GM18951 (cell line): Measurements from ENCODE around the gene RAD51B.

Source experiments
- POLR2A ChIP-seq: IDR thresholded peaks from 4 replicates; pipeline ENCODE4 v1.6.1; 2011; ENCODE audit warnings: mild to moderate bottlenecking; ENCODE audit not compliant: insufficient read length, insufficient read depth; ENCODE audit errors: extremely low read depth
- in situ Hi-C: fragments of 300-500 bp; cut with MboI; formaldehyde crosslinking; loops from one replicate; pipeline ENCODE4 v1.12.0; 2022; ENCODE audit warnings: low sequenced_read_pairs, mixed read lengths, inconsistent platforms; ENCODE audit not compliant: unreplicated experiment

RAD51B gene

DNA sequence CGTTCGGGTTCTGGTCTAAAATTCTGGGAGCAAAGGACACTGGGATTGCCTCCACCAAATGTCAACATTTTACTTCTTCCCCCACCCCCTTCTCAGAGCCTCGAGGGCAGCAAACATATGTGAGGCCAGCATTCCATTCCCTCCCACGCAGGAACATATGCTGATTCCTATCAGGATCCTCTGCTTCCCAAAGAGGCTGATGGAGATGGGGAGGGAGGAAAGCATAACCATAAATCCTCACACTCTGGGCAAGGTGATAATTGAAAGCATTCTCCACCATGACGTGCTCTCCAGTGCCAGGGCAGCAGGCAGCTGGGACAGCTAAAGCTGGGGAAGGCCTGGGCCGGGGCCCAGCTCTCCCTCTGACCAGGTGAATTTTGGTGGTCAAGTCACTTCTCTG is 578.2 kb downstream of the RAD51B start:
- in situ Hi-C loops, result no loop called here
- TF ChIP-seq POLR2A, result no peak

DNA sequence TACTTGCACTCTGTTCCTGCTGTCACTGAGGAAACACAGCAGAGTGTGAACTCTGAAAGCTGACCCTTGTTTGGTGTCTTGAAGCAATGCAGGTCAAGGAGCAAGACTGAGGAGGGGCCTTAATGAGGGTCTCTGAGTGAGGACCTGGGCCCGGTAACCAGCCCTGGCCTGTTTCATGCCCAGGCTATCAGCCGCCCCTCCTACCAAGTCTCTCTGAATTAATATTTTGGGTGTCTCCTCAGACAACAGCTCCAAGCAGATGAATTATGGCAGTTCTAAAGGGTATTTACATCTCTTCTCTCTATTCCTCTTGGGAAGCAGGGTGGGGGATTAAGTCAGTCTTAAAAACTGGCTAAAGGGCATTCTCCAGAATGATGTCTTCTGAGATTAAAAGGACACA is 578.8 kb downstream of the RAD51B start:
- TF ChIP-seq POLR2A, result no peak
- in situ Hi-C loops, result no loop called here

DNA sequence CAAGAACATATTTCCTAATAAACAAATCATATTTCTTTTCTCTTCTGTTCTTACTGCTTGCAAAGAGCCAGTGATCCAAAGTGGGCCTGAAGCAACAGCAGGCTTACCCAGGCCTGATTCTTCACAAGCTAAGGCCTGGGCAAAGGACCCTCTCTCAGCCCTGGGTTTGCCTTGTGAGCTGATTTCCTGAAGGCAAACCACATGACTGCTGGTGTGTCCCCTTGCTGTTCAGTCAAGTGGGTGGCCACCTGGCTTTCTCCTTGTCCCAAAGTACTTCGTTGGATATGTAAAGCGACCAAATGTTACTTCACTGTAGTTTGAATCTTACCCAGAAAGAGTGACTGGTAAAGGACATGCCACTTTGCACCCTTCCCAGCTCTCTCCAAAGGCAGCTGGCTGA is 580.4 kb downstream of the RAD51B start:
- TF ChIP-seq POLR2A, result no peak
- in situ Hi-C loops, result no loop called here

DNA sequence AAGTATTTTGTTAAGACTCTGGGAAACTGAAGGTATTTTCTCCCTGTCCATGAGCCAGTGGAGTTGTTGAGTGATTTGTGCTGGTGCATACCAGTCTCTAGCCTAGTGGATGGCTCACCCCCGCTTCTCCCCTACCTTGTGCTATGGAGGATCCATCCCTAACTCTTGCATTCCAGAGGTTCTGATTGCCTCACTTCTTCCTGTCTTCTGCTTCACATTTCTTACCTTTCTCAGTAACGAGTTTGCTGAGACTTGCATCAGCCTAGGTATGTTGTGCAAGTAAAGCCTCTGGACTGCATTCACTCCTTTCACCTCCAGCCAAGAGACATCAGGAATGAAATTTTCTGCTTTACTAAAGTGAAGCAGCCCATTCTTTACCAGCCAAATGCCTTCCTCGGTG is 581.7 kb downstream of the RAD51B start:
- in situ Hi-C loops, result no loop called here
- TF ChIP-seq POLR2A, result no peak

DNA sequence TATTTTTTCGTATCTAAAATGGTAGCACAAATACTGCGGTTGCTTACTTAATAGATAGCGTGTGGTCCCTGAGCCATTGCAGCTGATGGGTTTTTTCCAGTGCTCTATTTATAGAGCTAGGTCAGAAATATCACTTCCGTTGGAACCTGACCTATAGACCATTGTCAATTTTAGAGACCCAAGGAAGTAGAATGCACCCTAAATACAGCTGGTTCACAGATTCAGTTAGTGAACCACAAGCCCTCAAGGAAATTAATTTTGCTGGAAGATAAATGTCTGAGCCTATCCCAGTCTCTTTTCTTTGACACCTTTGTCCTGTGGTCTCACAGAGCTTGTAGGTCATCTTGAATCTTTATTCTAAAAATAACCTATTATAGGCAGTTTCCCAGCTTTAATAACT is 582.3 kb downstream of the RAD51B start:
- in situ Hi-C loops, result no loop called here
- TF ChIP-seq POLR2A, result no peak

DNA sequence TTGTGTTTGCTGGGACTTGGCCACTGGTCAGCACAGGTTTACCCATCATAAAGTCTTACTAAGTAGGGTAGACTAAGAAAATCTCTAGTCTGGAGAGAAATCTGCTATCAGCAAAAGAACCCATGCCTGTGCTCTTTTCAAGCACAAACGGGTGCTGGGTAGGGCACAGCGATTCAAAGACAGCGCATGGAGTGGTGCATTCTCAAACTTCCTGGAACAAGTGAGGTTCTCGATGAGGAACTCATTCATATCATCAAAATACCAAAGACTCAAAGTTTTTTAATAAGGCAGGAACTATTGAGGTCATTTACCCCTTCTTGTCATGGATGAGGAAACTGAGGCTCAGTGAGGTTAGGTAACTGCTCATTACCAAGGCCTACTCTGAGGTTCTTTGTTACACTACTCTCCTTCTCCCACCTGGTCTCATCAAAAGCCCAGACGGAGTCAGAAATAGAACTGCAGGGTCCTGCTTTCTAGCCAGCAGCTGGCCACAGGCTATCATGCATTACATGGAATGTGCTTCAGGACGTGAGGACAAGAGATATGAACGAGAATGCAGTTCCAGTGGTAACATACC is 583.0 kb downstream of the RAD51B start:
- in situ Hi-C loops, result no loop called here
- TF ChIP-seq POLR2A, result no peak

DNA sequence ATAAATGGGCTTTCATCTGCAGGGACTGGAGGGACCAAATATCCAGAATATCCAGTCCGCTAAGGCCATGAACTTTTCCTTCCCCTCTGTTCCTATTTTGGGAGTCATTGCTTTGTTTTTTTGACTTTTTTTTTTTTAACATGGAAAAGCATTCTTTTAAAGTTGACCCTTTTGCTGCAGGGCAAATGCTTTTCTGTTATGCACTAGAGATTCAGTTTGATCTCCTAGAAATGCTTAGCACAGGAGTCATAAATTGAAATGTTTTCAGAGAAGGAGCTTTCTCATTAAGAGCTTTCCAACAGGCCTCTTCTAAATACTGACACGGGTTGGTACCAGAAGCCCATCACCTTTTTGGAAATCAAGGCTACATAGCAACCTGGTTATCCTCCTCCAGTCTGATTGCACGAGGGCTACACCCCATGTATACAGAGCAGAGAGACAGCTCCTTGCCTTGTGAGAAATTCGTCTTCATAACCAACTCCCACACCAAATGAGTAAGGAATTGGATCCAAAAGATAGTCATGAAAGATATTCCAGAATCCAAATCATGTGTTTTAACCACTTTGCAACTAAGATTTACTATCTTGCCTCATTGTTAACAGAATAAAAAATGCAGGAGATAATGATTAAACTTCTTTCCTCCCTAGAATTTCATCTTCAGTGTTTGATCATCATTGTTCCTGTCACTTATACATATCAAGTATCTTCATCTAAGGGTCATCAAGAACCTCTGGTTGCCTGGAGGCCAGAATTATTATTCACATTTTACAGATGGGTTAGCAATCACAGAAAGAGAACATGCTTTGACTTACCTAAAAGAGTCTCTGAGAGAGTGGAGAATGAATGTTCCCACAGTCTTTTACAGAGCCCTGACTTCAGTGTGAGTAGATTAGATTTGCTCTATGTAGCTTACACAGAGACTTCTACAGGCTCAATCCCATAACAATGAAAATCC is 583.9 kb downstream of the RAD51B start:
- no peak for TF ChIP-seq POLR2A
- in situ Hi-C loops, result no loop called here

DNA sequence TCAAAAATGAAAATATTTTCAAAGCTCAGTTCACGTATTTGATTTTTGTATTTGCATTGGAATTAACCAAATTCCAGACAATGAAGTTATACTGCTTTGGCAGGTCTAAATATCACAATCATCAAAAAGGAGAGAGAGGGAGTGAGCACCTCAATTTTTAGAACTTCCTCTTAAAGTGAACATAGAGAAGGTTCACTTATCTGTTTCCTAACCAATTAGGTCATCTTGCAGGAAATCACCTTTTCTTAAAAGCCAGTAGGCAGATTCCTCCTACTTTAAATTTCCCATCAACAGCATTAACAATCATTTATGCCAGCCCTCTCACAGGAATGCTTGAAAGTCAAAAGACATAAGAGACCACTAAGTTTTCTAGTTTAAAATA is 584.6 kb downstream of the RAD51B start:
- no peak for TF ChIP-seq POLR2A
- in situ Hi-C loops, result no loop called here

DNA sequence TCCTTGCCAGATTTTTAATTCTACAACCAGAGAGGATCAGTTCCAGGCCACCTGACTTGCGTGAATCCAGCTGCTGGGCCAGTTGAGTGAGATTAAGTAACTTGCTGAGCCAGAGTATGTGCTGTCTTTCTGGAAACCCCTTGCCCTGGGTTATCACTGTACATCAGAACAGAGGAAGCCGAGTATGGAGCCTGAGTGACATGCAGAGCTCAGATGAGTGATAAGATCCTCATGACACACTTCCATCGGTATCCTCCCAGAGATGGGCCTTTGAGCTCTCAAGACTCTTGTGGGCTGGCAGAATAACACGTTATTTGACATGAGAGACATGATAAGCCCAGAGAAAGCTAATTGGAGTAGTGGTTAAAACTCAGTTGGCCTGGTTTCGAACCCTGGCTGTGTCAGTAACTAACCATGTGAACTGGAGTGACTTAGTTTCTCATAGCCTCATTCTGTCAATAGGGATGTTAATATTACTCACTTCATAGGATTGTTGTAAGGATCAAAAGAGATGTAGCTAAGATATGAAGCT is 585.1 kb downstream of the RAD51B start:
- TF ChIP-seq POLR2A, result no peak
- in situ Hi-C loops, result no loop called here

DNA sequence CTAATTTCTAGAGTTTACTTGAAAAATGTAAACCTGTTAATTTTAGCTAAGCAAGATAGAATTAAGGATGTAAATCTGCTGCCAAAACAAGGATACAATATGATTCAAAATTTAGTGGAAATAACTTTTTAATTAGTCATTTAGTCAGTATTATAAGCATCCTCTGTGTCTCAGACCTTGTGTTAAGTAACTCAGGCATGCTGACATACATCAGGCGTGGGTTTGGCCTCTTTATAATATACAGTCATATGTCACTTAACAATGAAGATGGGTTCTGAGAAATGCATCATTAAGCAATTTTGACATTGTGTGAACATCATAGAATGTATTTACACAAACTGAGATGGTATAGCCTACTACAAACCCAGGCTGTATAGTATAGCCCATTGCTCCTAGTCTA is 586.4 kb downstream of the RAD51B start:
- TF ChIP-seq POLR2A, result no peak
- in situ Hi-C loops, result no loop called here

DNA sequence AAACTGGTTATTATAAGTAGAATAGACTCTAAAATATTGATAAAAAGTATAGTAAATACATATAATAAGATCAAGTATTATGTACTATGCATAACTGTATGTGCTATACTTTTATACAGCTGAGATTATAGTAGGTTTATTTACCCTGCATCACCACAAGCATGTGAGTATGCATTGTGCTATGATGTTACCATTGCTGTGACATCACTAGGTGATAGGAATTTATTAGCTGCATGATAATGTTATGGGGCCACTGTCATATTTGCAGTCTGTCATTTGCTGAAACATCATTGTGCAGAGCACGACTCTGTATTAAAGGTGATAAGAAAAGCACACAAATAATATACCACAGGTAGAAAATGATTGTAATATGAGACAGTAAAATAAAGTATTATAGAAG is 587.7 kb downstream of the RAD51B start:
- no peak for TF ChIP-seq POLR2A
- in situ Hi-C loops, result no loop called here

DNA sequence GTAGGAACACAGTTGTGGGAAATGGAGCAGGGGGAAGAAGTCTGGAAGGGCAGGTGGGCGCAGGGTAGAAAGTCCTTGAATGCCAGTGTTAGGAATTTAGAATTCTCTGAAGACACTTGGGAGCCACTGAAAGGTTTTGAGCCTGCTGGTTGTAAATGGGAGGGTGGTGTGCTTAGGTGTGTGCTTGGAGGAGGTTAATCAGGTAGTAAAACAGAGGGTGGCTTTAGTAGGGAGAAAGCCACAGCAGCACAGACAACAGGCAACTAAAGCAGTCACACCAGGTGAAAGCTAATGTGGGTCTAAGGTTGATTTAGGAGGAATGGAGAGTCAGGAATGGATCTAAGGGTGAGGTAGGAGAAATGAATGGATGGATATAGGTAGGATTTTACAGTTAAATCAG is 588.2 kb downstream of the RAD51B start:
- no peak for TF ChIP-seq POLR2A
- in situ Hi-C loops, result no loop called here

DNA sequence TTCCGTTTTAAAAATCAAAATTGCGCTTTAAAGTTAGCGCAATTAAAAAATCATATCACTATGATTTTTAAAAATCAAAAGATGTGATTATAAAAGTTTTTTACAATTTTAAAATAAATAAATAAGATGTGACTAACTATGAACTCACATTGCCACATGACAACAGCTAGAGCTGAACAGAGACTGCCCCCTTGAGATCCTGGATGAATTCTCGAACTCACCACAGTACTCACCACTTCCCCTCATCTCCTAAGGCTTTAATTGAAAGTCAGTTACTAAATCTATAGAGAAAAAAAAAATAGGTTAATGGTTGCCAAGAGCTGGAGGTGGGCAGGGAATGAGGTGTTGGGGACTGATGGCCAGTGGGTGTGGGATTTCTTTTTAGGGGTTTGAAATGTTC is 589.1 kb downstream of the RAD51B start:
- in situ Hi-C loops, result no loop called here
- TF ChIP-seq POLR2A, result no peak

DNA sequence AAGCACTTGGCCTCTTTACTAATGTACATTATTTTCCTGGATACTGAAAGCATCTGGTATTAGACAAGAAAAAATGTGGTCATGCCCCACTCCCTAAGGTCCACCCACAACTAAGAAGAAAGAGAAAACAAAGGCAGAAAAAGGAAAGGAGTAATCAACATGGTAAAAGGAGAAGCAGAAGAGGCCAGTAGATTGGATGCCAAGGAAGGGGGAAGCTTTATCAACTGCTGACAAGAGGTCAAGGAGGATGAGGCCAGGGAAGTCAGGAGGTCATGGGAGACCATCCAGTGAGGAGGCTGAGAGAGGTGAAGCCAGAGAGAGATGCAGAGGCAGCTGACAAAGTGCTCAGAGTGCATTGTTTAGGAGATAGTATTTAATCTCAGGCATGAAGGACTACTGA is 589.8 kb downstream of the RAD51B start:
- no peak for TF ChIP-seq POLR2A
- in situ Hi-C loops, result no loop called here
